Colonic mucosa (tissue), 4 donors: ENCODE measurements around the gene CLDN17. TPM values are rescaled to one million over a fixed set of nuclear protein-coding genes. Genes with fewer than 3 reads are reported as not detected.

Experiments
- DNase-seq: peaks from one replicate; pipeline ENCODE4 v3.0.0-alpha.2; 2020
- H3K27ac ChIP-seq: fragments of 200-600 bp; one replicate; pipeline ENCODE4 v1.8.0; 2021
- H3K27me3 ChIP-seq: fragments of 200-600 bp; one replicate; pipeline ENCODE4 v1.8.0; 2021
- H3K36me3 ChIP-seq: fragments of 200-600 bp; one replicate; pipeline ENCODE4 v1.8.0; 2021
- H3K4me1 ChIP-seq: fragments of 200-600 bp; one replicate; pipeline ENCODE4 v1.8.0; 2021; ENCODE audit warnings: mild to moderate bottlenecking
- H3K4me3 ChIP-seq: fragments of 200-600 bp; one replicate; pipeline ENCODE4 v1.8.0; 2021
- H3K9ac ChIP-seq, 2 donors: one replicate each; pipeline ENCODE4 v1.7.0; 2013; ENCODE audit warnings: control low read depth in 2 of 2, low read depth in 2 of 2, low read length in 2 of 2
- H3K9me3 ChIP-seq: fragments of 200-600 bp; one replicate; pipeline ENCODE4 v1.8.0; 2021
- intact Hi-C: fragments of 100-400 bp; cut with DNase I; formaldehyde crosslinking; loops from one replicate; pipeline ENCODE4 v1.14.1; 2022
- total RNA-seq, 2 donors: library from RNA; stranded (reverse); fragmentation: NEBNext Ultra II Directional in 1 of 2; extraction: Animal tissue kit (Norgen Biotek cat#: 25700) in 1 of 2; gene quantifications; one replicate each; pipeline ENCODE4 v1.2.1, GENCODE V29; 2021
- TF ChIP-seq, protein P1 (sequence below): fragments of 200-600 bp; IDR thresholded peaks from one replicate; pipeline ENCODE4 v1.8.0; 2022; ENCODE audit warnings: antibody characterized with exemption, mild to moderate bottlenecking
- donor health status: healthy.
- donor health status: DM: no; HTN: no; CAD: no.
- donor health status: DM: no; HTN: no; CAD: no.

Gene CLDN17
- total RNA-seq, 2 donors from 2014 or later = not detected

DNA sequence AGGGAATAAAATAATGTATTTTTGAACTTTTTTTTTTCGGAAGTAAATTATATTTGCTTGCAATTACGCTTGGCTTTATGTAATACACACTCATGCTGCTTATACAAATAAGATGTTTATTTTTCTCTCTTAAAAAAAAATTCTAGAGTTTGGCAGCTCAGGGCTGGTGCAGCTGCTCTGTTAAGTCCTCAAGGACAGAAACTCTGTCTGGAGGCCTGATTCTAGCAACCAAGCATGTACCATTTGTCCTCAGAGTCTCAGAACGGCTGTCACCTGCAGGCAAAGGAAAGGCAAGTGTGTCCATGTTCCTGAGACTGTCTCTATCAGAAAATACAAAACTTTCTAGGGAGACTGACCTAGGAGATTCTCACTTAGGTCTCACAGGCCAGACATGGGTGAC is 23.2 kb upstream of the CLDN17 start:
- no peak for DNase-seq
- no peak overlapping the region for H3K27ac ChIP-seq
- intact Hi-C loops = loop anchor here (5.0 to 10.0 kb wide), 2 partner anchors 115 to 142 kb away; no protein-coding TSS in a partner anchor
- no peaks in the 10 kb centered on the region for H3K4me1 ChIP-seq
- no peak overlapping the region for H3K4me3 ChIP-seq
- no peaks in the 10 kb centered on the region for H3K36me3 ChIP-seq
- no peak overlapping the region for H3K9ac ChIP-seq
- no peaks in the 10 kb centered on the region for H3K9me3 ChIP-seq
- no peaks in the 10 kb centered on the region for H3K27me3 ChIP-seq
- TF ChIP-seq, protein P1, sequence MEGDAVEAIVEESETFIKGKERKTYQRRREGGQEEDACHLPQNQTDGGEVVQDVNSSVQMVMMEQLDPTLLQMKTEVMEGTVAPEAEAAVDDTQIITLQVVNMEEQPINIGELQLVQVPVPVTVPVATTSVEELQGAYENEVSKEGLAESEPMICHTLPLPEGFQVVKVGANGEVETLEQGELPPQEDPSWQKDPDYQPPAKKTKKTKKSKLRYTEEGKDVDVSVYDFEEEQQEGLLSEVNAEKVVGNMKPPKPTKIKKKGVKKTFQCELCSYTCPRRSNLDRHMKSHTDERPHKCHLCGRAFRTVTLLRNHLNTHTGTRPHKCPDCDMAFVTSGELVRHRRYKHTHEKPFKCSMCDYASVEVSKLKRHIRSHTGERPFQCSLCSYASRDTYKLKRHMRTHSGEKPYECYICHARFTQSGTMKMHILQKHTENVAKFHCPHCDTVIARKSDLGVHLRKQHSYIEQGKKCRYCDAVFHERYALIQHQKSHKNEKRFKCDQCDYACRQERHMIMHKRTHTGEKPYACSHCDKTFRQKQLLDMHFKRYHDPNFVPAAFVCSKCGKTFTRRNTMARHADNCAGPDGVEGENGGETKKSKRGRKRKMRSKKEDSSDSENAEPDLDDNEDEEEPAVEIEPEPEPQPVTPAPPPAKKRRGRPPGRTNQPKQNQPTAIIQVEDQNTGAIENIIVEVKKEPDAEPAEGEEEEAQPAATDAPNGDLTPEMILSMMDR = no peak

DNA sequence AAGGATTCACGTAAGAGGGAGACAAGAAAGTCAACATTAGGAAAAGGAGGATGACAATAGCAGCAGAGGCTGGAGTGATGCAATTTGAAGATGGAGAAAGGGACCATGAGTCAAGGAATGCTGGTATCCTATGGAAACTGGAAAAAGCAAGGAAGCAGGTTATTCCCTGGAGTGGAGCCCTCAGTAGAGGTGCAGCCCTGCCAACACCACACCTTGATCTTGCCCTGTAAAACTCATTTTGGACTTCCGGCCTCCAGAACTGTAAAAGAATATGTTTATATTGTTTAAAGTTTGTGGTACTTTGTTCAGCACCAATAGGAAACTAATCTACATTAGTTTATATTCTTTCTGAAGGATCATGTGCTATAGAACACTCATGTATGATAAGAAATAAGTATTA is 19.6 kb upstream of the CLDN17 start:
- peak; percentile 36 for DNase-seq
- Histone ChIP-seq H3K9me3 (no peaks in the 10 kb centered on the region), H3K27ac (peak overlapping the region; percentile 22), H3K9ac (no peak overlapping the region), H3K4me1 (no peaks in the 10 kb centered on the region), H3K4me3 (no peak overlapping the region), H3K27me3 (no peaks in the 10 kb centered on the region), H3K36me3 (no peaks in the 10 kb centered on the region)
- intact Hi-C loops = no loop called here
- TF ChIP-seq, protein P1 = no peak

DNA sequence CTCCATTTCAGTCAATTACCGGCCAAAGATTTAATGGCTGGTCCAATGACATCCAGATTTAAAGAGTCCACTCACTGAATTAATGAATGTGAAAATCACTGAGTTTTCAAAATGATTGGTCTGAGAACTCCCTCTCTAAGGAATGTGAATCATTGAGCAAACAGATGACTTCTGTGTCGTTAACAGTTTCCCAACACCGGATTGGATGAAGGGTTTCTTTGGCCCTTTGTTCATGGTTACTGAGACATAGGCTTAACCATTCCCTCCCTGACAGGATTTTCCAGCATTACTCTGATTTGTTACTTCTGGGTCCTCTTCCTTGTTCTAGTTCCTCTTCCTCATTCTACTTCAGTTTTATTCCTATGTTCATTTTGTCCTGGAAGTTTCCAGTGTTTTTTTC is 1.5 kb upstream of the CLDN17 start:
- TF ChIP-seq, protein P1 = no peak
- Histone ChIP-seq H3K27ac (no peak overlapping the region), H3K4me3 (no peak overlapping the region), H3K9ac (no peak overlapping the region), H3K27me3 (no peaks in the 10 kb centered on the region), H3K36me3 (no peaks in the 10 kb centered on the region), H3K9me3 (no peaks in the 10 kb centered on the region), H3K4me1 (no peaks in the 10 kb centered on the region)
- intact Hi-C loops = no loop called here
- DNase-seq = no peak

DNA sequence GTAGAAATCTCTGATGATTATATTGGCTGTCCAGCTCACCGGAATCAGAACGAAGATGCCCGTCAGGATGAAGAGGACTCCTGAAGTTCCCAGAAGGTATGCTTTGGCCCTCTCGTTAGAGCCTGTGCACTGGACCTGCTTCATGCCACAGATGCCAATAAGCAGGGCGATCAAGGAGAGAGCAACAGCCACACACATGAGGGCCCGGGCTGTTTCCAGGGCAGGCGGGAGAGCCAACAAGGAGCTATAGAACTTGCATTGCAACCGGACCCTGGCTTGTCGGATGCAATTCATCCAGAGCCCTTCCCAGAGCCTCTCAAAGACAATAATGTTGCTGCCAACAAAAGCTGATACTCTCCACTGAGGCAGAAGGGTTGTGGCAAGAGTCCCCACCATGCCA is 434 bp downstream of the CLDN17 start:
- no peak for DNase-seq
- H3K9me3 ChIP-seq = no peaks in the 10 kb centered on the region
- H3K4me3 ChIP-seq = no peak overlapping the region
- no peak overlapping the region for H3K9ac ChIP-seq
- TF ChIP-seq, protein P1 = no peak
- H3K27me3 ChIP-seq = no peaks in the 10 kb centered on the region
- no peak overlapping the region for H3K27ac ChIP-seq
- intact Hi-C loops = no loop called here
- H3K4me1 ChIP-seq = no peaks in the 10 kb centered on the region
- H3K36me3 ChIP-seq = no peaks in the 10 kb centered on the region

DNA sequence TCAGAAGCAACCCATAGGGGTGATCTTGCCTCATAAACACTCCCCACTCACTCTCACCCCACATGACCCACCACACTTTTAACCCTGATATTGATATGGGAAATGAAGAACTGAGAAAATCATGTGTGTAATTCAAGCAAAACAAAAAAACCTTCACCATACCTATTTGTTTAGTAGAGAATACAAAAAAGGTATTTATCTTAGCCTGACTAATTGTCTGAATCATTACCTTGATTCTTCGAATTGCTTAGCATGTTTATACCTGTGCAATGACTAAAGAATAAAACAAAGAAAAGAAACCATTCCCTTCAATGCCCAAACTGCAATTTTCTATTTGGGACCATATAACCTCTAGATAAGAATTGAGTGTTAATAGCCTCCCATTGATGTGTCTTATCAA is 1.8 kb downstream of the CLDN17 start:
- intact Hi-C loops = no loop called here
- TF ChIP-seq, protein P1 = no peak
- Histone ChIP-seq H3K4me3 (no peak overlapping the region), H3K9me3 (no peaks in the 10 kb centered on the region), H3K9ac (no peak overlapping the region), H3K36me3 (no peaks in the 10 kb centered on the region), H3K27me3 (no peaks in the 10 kb centered on the region), H3K4me1 (no peaks in the 10 kb centered on the region), H3K27ac (no peak overlapping the region)
- DNase-seq = no peak
